Stimulated activated CD8-positive, alpha-beta memory T cell treated with anti-CD3 and anti-CD28 coated beads, Interleukin-12 subunit alpha, Interleukin-12 subunit beta, amount 100 ng/mL, for 4 hours (primary cell): ENCODE data around the gene GATA5.

Experiments
- DNase-seq: peaks from one replicate; pipeline ENCODE4 v3.0.0-alpha.2; 2020; ENCODE audit warnings: low read depth

GATA5 gene

DNA sequence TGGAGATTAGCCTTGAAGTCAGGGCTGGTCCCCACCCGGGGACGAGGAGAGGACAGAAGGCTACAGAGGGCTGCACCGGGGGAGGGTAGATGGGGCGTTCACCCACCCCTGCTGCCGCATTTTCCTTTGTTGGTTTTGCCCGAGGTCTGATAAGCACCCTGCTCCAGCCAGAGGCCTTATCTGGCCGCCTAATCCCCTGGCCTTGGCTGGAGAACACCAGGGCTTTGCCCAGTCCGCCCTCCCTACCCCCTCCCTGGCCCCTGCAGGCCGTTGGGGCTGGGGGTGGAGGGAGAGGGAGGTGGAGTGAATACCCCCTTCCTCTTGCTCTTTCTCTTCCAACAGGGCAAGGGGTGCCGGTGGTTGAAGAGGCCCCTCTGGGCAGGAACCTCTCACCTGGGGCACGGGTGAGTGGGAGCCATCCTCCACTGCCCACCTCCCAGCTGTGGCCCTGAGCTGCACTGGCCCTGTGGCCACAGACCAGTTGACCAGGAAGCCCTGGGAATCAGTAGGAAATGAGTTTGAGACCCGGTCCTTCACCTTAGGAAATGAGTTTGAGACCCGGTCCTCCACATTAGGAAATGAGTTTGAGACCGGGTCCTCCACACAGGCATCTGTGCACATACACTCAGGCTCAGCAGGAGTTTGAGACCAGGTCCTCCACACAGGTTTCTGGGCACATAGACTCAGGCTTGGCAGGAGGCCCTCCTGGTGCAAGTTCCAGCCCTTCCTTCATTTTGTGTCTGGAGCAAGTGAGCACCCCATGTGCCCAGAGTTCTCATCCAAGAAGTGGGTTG lies 12.0 kb upstream of the GATA5 start:
- DNase-seq: no peak

DNA sequence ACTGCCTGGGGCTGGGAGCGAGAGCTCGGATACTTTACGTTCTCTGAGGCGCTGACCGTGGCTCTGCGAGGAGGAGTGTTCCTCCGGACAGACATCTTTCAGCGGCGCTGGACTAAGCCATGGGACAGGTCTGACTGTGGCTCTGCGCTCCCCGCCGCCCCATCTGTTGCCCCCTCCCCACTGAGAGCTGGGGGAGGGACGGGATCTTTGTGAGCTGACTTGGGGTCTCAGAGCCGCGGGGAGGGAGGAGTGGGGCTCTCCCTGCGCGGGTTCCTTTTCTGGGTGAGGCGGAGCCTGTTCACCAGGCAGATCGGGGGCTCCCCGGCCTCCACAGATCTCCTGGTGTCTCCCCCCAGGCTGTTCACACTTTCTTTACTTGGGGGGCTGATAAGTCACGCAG lies 11.3 kb upstream of the GATA5 start:
- no peak for DNase-seq

GRCh38 chr20:62486484-62486883 lies 10.7 kb upstream of the GATA5 start:
- DNase-seq: no peak

DNA sequence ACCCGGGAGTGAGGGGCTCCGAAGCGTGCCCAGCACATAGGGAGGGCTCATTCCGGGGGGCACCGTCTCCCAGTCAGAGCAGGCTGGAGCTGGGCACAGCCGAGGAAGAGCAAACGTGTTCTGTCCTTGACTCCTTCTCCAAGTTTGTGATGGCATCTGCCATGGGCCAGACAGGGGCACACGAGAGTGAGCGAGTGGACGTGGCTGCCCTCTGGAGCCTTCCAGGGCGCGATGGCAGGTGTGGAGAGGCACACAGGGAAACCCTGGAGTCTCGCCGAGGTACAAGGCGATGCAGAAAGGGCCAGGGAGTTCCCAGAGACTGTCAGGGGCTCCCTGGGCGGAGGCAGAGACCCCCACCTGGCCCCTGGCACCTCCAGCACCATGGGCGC lies 9.9 kb upstream of the GATA5 start:
- no peak for DNase-seq

DNA sequence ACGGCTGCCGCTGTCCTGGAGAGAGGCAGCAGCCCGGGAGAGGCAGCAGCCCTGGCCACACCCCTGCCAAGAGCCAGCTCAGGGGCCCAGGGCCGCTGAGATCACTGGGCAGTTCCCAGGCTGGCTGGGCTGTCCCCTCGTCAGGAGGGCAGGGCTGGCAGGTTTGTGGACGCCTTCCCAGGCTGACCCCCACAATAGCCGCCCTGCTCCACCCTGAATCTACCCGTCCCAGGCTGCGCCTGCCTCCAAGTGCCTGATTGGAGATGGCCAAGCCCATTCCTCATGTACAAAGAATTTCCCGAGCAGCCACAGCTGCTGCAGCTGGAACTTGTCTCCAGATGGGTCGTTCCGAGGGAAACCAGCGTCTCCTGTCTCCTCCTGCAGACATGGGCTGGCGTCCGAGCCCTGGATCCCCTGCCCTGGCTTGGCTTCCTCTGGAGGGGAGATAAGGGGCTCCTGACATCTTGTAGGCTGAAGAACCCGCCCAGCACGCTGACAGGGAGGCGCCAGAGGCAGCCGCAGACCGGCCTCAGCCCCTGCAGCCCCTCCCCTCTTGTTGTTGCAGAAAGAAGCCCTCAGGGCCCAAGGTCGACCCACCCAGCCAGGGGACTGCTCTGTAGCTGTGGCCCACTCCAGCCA lies 9.4 kb upstream of the GATA5 start:
- no peak for DNase-seq

GRCh38 chr20:62484478-62484877 lies 8.7 kb upstream of the GATA5 start:
- DNase-seq: no peak

DNA sequence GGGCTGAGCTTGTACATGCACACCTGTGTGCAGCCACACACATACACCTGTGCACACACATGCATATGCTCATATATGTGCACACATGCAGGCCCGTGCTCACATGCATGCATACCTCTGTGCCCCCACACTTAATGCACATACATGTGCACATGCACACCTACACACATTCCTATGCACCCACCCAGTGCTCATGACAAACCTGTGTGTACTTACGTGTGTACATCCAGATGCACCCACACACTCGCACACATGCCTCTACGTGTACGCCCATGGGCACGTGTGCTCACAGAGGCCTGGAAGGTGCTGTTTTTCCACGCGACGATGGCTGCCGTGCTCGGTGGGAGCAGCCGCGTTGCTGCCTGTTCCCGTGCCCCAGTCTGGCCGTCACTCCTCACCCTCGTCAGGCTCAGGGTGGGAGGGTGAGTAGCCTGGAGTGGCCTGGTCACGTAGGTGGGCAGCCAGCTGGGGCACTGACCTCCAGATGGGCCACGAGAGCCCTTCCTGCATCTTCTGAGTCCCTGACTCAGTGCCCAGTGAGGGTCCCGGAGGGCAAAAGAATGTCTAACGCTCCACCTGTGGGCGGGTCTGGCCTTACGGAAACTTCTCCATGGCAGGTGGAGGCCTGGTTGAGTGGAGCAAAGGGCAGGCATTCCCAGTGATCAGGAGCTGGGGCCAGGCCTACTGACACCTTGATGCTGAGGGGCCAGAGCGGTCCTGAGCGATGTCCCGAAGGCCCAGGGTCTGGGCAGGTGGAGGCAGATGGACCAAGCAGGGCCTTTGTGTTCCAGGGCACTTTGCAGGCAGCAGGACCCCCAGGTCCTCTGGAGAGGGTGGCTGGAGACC lies 8.0 kb upstream of the GATA5 start:
- DNase-seq: no peak

- DNase-seq: no peak
These were observed 7.2 kb upstream of the GATA5 start for GRCh38 chr20:62482974-62483373.

DNA sequence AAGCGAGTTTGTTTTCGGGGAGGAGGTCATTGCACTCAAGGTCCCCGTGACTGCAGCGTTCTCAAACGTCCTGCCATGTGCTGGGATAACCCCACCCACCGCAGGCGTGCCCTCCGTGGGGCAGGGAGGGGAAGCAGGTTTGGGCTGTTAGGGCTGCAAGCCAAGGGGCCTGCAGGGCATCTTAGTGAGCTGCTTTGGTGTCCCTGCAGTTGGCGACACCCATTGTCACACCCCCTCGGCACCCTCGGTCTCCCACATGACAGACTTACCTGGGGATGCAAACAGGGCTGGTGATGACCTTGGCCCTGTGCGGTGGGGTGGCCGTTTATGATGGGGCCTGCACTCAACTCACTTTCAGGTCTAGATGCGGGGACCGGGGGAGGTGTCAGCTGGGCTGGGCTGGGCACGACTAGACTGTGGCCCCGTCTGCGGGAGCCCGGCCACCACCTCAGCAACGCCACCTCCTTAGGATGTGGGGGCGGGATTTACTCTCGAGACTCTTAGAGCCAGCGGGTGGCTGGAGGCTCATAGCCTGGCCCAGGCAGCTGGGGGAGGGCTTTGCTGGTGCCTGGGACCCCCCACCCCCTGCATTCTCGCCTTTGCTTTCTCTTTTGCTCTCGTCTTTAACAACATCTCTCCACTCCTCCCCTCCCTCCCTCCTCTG lies 6.5 kb upstream of the GATA5 start:
- DNase-seq: no peak

GRCh38 chr20:62481425-62482145 lies 5.8 kb upstream of the GATA5 start:
- DNase-seq: no peak

DNA sequence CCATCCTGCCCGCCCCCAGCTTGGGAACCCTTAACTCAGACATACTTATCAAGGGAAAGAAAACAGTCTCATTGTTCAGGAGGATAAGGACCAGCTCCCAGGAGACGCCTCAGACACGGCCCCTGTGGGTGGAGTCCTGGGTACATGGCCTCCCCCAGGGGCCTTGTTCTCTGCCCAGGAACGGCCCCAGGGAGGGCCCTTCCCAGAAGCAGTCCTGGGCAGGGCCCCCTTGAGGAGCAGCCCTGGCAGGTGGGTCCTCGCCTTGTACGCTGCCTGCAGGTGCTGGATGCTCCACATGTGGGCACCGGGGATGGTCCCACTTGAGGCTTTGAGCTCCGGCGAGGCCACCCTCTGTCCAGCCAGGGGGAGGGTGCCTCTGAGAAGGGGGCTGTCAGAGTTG lies 4.5 kb upstream of the GATA5 start:
- DNase-seq: no peak

- no peak for DNase-seq
These were observed 3.9 kb upstream of the GATA5 start for GRCh38 chr20:62479656-62480055.

DNA sequence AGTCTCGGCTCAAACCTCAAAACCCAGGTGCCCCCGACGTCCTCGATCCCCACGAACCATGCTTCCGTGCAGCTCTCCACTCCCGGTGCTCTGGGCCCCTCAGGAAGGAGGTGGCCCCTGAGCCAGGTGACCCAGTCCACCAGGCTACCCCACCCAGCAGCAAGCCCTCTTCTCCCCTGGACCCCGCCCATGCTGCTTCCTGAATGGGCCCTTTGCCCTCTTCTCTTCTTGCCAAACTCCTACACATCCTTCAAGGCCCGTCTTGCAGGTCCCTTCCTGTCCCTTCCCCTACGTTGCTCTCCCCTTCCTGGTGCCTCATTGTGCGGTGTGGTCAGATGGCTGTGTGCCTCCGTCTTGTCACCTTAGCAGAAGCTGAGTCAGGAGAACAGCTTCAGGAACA lies 3.4 kb upstream of the GATA5 start:
- no peak for DNase-seq

- no peak for DNase-seq
These were observed 2.1 kb upstream of the GATA5 start for GRCh38 chr20:62477669-62478455.

DNA sequence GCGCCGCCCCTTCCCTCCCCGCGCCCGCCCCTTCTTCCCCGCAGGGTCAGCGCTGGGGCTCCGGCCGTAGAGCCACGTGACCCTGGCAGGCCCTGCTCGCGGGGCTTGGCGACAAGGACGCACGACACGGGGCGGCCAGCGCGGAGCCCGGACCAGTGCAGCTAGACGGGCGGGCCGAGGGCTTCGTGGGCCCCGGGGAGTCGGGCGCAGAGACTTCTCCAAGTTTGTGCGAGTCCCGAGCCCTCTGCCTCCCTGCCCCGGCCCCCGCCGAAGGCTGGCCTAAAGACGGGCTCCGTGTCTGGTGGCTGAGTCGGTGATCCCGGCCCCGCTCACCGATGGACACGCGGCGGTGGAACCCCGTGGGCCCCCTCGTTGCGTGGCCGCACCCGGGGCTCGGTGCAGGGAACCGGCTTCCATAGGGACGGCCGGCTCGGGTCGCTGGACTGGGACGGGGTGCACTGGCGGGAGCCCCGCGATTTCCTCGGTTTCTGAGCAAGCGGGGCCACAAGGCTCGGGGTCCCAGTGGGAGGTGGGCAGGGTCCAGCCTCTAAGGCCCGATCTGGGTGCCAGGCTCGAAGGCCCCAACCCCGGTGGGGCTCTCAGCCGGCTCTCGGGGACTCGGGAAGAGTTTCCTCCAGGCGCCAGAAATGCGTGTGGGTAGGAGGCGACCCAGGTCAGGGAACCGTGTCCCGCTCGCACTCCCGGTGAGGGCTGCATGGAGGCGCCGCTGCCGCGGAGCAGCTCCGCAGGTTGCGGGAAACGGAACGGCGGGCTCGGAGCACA lies 452 bp upstream of the GATA5 start:
- DNase-seq: no peak

GRCh38 chr20:62475027-62475771 lies 596 bp downstream of the GATA5 start:
- DNase-seq: no peak

DNA sequence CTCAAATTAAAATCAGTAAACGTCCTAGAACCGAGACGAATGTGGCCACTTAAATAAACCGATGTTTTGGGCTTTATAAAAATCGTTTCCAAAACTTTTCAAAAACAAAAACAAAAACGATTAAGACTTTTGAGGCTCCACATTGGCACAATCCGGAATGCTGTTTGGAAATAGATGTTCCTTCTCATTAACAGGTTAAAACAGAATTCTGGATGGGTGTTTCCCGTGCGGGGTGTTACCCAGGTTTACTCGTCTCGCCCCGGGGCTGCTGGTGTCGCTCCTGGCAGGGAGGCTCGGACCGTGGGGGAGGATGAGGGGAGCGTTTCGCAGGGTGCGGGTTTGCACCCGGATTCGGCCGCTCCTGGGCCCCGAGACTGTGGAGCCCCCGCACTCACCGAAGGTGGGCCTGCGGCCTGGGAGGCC lies 1.2 kb downstream of the GATA5 start:
- DNase-seq: no peak

GRCh38 chr20:62473717-62474603 lies 1.8 kb downstream of the GATA5 start:
- DNase-seq: no peak
